Measurements from ENCODE around the gene CTSC. TPM values are rescaled to one million over a fixed set of nuclear protein-coding genes. Genes with fewer than 3 reads are reported as not detected.
"Not testable (repeated sequence)": the region's sequence is repeated elsewhere in the genome, so short reads cannot be mapped to it uniquely, and the experiment has no call there.

The CTSC gene
- total RNA-seq, 1 donor from 2014 or later = 122 TPM

- DNase-seq (ENCODE audit: low spot score) = no peak
These were observed 14.6 kb upstream of the CTSC start for GRCh38 chr11:88352139-88352538.

- no peak for DNase-seq (ENCODE audit: low spot score)
These were observed 11.3 kb upstream of the CTSC start for GRCh38 chr11:88348870-88349269.

- no peak for DNase-seq (ENCODE audit: low spot score)
These were observed 8.4 kb upstream of the CTSC start for GRCh38 chr11:88345949-88346348.

- DNase-seq (ENCODE audit: low spot score) = no peak
These were observed 7.9 kb upstream of the CTSC start for GRCh38 chr11:88345408-88345807.

GRCh38 chr11:88344869-88345268 lies 7.3 kb upstream of the CTSC start:
- no peak for DNase-seq (ENCODE audit: low spot score)

- no peak for DNase-seq (ENCODE audit: low spot score)
These were observed 4.2 kb upstream of the CTSC start for GRCh38 chr11:88341522-88342251.

- no peak for DNase-seq (ENCODE audit: low spot score)
These were observed 2.9 kb upstream of the CTSC start for GRCh38 chr11:88340366-88340935.

GRCh38 chr11:88337987-88338668 lies 592 bp upstream of the CTSC start:
- peak; percentile 60 for DNase-seq (ENCODE audit: low spot score)

- DNase-seq (ENCODE audit: low spot score) = no peak
These were observed 2.3 kb downstream of the CTSC start for GRCh38 chr11:88335284-88335683.

- DNase-seq (ENCODE audit: low spot score) = no peak
These were observed 3.7 kb downstream of the CTSC start for GRCh38 chr11:88333862-88334261.

GRCh38 chr11:88332851-88333250 lies 4.7 kb downstream of the CTSC start:
- no peak for DNase-seq (ENCODE audit: low spot score)

GRCh38 chr11:88330826-88331428 lies 6.6 kb downstream of the CTSC start:
- no peak for DNase-seq (ENCODE audit: low spot score)

- DNase-seq (ENCODE audit: low spot score) = no peak
These were observed 7.8 kb downstream of the CTSC start for GRCh38 chr11:88329563-88330250.

- DNase-seq (ENCODE audit: low spot score) = no peak
These were observed 9.9 kb downstream of the CTSC start for GRCh38 chr11:88327462-88328143.

GRCh38 chr11:88327061-88327460 lies 10.5 kb downstream of the CTSC start:
- DNase-seq (ENCODE audit: low spot score) = no peak

GRCh38 chr11:88326099-88326498 lies 11.4 kb downstream of the CTSC start:
- DNase-seq (ENCODE audit: low spot score) = no peak

- DNase-seq (ENCODE audit: low spot score) = no peak
These were observed 12.8 kb downstream of the CTSC start for GRCh38 chr11:88324562-88325345.

GRCh38 chr11:88322881-88323280 lies 14.7 kb downstream of the CTSC start:
- not testable (repeated sequence) for DNase-seq (ENCODE audit: low spot score)

- not testable (repeated sequence) for DNase-seq (ENCODE audit: low spot score)
These were observed 16.1 kb downstream of the CTSC start for GRCh38 chr11:88321412-88321811.

- DNase-seq (ENCODE audit: low spot score) = no peak
These were observed 17.4 kb downstream of the CTSC start for GRCh38 chr11:88320149-88320559.

- no peak for DNase-seq (ENCODE audit: low spot score)
These were observed 19.5 kb downstream of the CTSC start for GRCh38 chr11:88318017-88318416.
